HG03521 (cell line): ENCODE data around the gene PAK1.

Source experiments
- ATAC-seq: cut with Tn5 transposase; IDR thresholded peaks from one replicate; pipeline ENCODE4 v1.9.1; 2021; ENCODE audit warnings: mild to moderate bottlenecking, moderate library complexity; ENCODE audit not compliant: unreplicated experiment

PAK1 gene

DNA sequence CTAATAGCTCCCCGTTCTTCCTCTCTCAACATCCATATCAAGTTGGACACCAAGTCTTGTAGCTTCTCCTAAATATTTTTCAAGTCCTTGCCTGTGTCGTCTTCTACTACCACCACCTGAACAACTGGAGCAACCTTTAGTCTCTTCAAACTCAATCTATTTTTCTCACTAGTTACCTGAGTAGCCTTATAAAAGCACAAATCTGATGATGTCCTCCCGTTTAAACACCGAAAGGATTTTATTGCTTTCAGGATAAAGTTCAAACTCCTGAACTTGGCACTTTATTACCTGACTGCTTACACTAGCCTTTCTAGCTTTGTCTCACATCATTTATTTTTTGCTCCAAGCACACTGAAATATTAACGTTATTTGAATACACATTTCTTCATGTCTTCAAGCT is 1.3 kb upstream of the PAK1 start:
- no peak for ATAC-seq

DNA sequence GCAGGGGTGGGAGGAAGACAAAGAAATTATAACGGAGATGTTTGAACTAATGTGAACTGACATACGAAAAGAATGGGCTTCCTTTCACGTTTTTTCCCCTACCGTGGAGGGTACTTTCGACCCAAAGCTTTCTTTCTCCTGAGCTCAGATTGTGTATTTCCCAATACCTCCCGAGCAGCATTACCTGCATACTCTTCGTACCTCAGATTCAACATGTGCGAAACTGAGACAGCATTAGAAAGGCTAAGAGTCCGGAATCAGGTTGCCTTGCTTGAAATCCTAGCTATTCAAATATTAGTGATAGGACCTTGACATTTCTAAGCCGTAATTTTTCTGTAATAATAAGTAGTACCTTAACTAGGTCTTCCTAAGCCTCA is 778 bp upstream of the PAK1 start:
- no peak for ATAC-seq

DNA sequence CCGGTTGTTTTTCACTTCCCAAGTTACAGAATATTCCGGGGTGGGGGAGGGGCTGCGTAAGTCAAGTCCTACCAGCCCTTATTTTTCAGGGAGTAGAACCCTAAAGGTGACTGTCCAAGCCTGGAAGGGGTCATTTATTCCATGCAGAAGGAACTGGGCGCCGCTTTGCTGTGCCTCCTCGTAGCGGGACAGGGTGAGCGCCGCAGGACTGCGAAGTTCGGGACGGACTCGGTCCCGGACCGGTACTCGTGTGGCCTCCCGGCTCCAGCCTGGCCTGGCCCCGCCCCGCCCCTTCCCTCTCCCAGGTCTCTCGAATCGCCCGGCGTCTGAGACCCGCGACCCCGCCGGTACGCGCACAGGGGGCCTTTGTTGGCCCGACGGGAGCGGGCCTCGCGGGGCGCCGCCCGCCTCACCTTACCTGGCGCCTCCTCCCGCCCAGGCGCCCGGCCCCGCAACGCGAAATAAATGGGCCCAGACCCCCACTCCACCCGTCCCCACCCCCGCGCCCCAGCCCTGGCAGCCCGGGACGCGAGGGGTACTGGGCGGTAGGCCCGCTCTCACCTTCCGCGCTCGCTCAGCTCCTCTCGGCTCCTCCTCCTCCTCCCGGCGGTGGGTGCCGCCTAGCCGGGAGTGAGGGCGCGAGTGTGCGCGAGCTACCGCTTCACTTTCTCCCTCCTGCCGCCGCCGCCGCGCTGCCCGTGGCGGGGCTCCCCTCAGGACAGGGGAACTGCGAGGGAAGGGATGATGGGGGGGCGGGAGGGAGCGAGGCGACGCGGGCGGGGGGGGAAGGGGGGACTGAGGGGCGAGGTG is 698 bp downstream of the PAK1 start:
- no peak for ATAC-seq

DNA sequence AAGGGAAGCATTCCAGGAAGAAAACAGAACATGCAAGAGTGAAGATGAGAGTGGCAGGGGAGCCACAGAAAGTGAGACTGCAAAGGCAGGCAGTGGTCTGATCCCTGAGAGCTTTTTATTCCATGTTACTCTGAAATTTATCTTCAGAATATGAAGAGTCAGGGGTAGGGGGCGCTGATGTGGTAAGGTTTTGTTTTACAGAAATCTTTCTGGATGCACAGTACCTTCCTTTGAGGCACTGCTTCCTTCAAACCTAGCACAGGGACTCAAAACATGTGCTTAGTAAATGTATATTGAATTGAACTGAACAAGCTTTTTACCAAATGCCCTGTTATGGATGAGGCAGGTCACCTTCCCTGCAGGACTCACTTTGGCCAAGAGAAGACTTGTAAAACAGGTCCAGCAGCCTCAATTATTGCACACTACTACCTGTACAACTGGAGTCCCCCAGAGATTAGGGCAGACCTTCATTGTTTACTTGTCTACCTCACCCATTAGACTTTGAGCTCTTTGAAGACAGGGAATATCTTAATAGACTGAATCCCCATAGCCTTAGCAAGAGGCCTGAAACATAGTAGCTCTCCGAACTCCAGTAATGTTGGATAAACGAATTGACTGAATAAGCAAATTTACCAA is 2.2 kb downstream of the PAK1 start:
- ATAC-seq = no peak

DNA sequence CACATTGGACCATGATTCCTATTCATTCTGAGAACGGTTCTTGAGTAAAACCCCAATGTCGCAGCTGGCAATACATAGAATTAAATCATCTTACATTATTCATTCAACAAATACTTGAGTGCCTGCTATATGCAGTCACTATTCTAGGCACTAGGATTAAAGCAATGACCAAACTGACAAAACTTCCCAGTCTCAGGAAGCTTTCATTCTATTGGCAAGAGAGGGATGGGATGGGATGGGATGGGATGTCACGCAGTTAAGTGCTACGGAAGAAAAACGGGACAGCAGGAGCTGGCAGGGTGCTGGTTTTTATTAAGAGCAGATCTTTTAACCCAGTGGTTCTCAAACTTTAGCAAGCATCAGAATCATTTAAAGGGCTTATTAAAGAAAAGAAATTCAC is 2.9 kb downstream of the PAK1 start:
- no peak for ATAC-seq

DNA sequence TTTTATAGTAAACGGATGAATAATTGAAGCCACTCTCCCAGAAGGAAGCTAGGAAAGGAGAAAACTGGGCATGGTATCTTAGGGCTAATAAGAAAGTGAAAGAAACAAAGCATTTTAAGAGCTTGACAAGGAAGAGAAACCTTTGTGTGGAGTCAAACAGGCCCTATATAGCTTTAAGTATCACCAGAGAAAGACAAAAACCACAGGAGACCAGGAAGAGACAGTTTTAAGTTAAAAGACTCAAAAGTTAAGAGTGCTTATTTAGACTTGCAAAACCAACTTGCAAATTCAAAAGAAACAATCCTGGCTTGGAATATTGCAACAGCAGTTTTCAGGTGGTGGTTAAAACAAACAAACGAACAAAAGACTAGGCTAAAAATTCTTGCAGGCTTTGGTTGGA is 3.4 kb downstream of the PAK1 start:
- ATAC-seq = peak; percentile 27

DNA sequence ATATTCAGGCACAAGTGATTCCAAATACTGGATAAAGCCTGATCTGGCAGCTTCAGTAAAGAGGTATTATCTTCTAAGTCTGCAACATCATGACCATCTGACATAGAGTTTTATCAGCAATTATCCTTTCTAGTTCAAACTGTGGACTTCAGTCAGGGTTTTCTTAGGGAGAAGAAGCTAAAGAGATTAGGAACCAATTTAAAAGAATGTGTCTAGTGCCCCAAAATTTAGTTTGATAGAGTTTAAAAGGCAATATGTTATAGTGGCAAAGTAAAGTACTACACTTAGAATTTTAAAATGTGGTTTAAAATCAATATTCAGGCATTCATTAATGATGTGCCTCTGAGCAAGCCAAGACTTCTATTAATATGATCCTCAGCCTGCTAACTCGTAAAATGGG is 5.4 kb downstream of the PAK1 start:
- no peak for ATAC-seq

DNA sequence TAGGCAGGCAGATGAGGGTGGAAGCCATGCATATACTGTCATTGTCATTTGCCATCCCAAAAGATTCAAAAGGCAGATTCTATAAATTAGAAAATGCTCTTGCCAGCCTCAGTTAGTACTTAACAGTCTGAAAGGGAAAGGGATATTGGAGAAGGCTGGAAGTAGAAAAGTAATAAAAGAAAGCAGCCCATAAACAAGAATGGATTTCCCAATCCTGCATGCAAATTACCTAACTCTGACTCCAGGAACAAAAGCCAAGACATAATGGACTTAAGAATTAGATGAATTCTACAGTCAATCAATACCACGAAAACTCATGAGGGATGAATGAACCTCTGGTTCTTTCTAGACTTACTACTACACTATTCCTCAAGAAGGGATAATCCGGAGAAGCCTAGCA is 5.9 kb downstream of the PAK1 start:
- no peak for ATAC-seq

DNA sequence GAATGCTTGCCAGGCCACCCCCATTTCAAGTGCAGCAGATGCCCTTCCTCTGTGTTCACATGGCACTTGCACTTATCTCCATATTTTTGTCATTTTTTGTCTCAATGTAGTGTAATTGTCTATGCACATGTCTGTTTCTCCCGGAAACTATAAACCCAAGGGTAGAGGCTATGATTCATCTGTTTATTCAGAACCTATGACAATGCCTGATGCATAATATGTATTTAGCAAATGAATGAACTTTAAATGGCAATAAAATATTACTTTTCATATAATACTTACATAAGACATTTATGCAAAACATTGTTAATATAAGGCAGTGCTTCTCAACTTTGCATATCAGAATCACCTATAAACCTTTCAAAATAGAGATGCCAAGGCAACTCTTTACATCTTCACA is 6.7 kb downstream of the PAK1 start:
- ATAC-seq = no peak

DNA sequence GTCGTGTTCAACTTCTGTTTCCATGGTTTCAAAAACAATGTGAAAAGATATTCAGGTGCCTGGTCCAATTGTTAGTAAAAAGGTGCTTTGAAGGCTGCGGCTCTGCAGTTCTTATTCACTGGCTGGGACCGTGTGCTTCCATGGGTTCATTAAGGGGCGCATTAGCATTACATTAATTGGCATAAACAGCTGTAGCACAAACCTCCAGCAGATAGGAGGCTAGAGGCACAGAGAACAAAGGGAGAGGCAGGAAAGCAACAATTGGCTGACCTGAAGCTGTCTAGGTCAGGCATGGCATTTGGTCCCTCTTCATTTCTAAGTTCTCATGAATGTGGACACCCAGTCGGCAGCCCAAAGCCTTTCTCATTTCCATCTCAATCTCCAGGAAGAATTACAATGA is 16.6 kb downstream of the PAK1 start:
- ATAC-seq = peak; percentile 31

DNA sequence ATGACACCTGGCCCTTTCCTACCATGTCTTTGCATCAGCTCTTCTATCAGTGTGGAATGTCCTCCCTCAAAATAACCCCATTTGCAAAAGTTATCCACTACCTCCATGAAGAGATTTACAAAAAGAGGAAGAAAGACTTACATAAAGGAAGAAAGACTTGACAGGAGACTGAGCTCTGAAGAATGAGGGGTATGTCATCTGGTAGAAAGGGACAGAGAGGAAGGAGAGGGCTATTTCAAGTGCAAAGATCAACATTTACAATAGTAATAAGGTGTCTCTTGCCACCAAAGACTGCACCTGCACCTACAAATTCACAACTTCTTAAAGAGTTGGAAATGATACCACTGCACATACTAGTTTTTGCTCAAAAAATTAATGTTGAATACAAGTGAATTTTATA is 18.2 kb downstream of the PAK1 start:
- ATAC-seq = no peak

DNA sequence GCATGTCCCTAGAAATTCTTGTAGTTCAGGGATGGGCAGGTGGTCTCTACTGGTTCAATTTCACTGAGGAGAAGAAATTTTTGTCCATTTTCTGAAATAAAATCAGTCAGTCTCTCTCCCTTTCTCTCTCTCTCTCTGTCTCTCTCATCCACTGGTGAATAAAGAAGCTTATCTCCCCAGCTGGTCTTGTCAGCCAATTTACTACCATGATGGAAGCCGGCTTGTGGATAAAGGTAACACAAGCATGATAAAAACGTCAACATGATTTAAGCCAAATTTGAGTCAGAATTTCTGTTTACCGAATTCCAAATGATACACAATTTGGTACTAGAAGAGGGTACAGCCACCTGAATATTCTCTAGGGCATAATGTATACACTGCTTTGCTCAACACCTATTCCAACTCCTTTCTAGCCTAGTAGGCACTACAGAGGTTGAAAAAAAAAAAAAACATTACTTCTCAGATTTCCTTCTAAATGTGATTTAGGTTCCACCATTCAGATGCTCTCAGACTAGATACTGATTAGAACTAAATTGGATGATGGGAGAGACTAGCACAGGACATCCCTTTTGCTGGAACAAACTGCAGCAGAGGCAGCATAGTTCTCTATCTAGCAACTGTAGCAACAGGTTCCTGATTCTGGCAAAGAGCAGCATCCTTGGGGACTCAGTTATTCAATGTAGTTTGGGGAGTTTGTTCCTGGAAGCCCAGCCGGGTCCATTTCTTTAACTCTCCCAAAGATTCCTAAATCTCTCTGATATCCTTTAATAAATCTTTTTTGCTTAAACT is 18.8 kb downstream of the PAK1 start:
- ATAC-seq = no peak

DNA sequence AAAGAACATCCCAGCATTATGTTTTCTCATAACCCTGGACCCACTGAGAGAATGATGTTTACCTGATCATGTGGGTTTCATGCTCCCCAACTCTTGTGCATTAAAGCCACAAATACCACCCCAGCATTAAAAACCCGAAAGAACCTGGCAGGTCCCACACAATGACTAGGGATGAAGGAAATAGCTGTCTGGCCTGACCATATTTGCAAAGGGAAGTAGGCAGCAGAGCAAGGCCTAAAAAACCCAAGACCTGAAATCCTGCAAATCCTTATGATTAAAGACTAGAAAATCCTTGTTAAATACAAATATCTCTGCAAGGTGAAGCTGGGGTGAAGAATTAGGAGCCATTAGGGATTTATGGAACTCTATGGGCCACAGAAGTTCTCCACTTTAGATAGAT is 23.7 kb downstream of the PAK1 start:
- no peak for ATAC-seq

DNA sequence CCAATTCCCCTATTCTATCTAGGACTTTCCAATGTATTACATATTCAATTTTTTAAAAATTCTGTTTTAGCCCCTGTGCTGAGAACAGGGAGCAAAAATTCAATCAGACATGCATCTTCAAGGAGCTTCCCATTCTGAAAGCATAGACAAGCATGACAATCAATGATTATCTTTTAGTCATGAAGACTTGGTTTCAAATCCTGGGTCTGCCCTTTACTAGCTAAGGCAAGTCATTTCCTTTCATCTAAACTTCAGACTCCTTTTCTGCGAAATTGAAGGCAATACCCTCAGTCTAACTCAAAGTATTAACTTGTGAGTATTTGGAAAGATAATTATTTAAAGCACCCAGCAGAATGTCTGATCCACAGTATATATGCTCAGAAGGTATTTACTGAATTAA is 24.1 kb downstream of the PAK1 start:
- no peak for ATAC-seq

DNA sequence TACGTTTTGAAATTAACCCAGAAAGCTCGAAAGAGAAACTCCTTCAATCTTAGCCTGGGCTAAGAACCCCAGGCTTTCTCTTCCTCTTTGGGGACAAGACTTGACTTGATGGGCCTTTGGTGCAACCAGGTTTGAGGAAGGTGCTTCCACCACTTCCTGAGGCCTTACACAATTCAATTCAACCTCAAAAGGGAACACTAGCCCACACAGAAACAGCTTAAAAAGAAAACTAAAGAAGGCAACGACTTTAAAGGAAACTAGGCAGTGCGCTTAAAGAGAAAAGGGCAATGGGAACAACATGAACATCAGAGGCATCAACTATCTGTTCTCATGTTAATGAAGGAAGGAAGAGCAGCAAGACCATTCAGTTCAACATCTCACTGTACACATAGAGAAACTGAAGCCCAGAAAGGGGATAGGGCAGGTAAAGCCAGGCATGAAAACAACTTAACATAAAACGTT is 24.8 kb downstream of the PAK1 start:
- ATAC-seq = no peak

DNA sequence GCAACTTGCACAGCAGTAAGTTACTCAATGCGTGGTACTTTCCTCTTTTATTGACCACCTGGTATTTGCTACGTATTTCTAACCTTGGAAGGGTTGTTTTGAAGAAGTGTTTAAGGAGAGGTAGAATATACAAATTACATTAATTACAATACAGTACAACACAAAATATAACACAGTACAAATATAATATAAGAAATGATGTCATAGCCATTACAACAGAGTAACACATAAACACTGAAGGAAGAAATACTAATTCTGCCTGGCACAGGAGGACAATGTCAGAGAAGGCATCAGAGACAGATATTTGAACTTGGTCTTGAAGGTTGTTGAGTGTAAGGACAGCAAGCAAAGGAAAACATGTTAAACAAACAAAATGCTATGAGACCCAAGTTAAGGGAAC is 25.6 kb downstream of the PAK1 start:
- no peak for ATAC-seq

DNA sequence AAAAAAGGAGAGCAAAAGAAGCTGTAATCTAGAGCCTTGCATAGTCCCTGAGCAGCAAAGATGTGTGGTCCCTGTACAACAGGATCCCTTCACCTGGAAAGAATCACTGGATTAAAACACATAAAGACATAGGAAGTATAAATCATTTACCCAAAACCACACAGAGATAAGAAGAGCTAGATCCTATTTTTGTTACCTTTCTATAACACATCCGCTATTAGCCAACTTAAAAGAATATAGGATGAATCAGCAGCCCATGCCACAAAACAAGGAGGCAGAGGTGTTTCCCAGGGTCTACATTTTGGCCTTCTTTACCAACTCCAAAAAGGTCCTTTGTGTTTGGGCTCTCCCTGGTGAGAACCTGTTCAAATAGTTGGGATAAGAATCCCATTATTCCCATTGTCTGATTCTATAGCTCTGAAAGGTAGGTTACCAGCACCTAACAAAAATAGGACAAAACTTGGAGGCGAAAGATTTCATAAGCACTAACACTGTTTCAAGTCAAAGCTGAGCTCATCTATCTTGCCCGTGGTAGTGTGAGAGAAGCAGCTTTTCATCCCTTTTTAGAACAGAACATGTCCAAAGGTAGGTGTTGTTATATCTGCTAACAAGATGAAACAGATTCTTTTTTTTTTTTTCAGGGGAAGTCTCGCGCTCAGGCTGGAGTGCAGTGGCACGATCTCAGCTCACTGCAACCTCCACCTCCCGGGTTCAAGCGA is 26.8 kb downstream of the PAK1 start:
- no peak for ATAC-seq

DNA sequence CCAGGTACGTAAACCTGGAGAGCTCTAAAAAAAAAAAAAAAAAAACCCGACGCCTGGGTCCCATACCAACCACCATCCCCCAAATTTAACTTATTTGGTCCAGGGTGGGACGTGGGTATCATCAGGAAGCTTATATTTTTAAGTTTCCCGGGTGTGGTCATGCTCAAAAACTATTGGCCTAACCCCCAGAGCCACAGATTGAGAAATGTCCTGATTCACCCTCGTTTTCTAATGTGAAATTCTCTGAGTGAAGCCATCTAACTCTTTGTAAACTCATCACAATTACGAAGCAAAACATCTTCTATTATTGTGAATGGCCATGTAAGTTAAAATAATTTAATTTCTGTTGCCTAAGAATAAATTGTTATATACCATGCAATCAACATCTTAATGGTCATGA is 29.6 kb downstream of the PAK1 start:
- ATAC-seq = no peak

DNA sequence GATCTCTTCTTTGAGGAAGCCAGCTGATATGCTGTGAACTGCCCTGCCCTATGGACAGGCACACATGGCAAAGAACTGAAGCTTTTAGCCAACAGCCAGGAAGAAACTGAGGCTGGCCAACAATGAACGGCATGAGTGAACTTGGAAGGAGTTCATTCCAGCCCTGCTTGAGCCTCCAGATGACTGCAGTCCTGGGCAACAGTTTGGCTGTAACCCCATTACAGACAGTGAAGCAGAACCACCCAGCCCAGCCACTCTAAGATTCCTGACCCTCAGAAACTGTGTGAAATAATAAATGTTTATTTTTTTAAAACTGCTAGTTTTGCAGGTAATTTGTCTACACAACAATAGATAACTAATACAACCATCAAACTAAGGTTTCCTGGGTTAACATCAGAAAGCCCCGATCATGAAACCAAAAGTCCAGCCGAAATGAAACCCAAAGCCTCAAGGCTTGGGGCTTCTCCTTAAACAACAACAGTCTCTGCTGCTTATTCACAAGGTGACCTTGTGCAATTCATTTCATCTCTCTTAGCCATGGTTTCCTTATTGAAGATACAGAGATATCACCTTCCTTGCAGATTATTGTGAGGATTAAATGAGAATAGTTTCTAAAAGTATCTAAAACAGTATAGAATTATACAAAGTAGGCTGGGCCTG is 31.4 kb downstream of the PAK1 start:
- no peak for ATAC-seq

DNA sequence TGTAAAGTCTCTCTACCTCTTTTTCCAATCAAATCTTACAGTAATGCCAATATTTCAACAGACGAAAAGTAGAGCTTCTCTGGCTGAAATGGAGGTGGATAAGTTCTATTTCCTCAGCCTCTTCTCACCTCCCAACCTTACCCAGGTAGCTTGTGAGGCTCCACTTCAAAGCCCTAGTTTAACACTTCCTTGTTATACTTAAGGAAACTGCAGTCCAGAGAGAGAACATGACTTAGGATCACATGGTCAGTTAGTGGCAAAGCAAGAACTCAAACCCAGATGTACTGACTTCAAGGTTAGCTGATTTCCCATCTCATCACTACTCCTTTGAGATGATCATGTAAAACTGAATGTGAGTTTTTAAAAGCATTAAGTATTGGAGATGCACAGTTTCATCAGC is 32.5 kb downstream of the PAK1 start:
- no peak for ATAC-seq

DNA sequence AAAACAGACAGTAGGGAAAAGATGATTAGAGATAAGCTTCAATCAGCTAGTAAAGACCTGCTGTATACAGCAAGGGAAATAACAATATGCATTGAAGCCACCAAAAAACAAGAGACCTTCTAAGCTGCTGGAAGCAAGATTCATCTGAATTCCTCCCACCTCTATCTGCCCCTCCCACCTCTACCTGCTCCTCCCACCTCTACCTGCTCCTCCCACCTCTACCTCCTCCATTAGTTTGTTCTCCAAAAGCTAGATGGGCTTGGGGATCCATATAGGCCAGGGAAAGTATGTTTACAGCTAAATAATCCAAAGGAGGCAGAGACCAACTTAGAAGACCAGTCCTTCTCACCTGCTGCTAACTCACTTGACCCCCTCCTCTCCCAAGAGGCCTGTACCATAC is 33.2 kb downstream of the PAK1 start:
- no peak for ATAC-seq
